ENCODE data around the gene S100A16.

S100A16 gene

DNA sequence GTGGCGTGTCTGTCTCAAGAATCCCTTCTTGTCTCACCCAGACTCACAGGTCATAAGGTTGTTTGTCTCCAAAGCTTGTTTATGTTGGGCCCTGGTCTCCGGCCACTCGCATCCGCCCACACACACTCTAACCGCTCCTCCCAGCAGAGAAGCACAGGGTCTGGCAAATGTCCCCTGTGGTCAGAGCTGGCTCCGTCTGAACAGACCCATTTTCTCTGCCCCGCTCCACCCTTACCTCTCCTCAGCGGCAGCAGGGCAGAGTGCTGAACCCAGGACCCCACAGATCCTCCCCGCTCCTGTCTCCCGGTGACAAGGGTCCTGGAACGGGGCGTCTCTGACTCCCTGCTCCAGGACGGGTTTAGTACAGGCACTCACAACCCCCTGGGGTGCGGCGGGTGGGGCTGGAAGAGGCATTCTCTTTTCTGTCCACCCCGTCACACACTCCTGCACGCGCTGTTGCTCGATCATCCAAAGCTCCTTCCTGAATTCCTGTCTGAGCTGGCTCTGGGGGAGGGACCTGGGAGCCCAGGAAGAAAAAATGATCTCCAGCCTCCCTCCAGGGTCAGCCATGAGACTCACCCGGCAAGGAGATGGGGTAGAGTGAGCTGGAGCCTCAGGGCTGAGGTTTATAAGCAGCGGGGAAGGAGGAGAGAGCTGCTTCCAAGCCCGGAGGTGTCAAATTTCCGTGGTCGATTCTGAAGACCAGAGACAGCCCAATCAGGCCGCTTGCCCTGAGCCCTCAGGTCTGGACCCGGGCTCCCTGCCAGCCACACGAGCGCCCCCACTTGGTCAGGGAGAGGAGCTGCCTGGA lies 14.2 kb upstream of the S100A16 start, which contains the start of gene S100A13:
Gene S100A13, minus strand, starts transcription at position 602 of the 811 bp plus-strand sequence. CDS start 1,033 bp downstream, outside the sequence.
- H3K27ac ChIP-seq = peak within 1 kb of the TSS; percentile 89 to 92
- intact Hi-C loops (cut with DNase I; ENCODE audit: low total_unique reads) = no loop called here
- no peaks in the 10 kb centered on the region for H3K9me3 ChIP-seq
- peaks cover 0 to 12% (median 3%) of the 10 kb centered on the region in 3 donors for H3K36me3 ChIP-seq
- TF ChIP-seq CTCF (IDR thresholded peaks at IDR 0.05) = peak; percentile 51 to 57
- DNase-seq = peak; percentile 83 to 91
- H3K4me3 ChIP-seq = peak within 1 kb of the TSS; percentile 56 to 65
- H3K27me3 ChIP-seq = no peaks in the 10 kb centered on the region
- peaks cover 0 to 63% (median 47%) of the 10 kb centered on the region in 4 donors for H3K4me1 ChIP-seq

- no peak for TF ChIP-seq CTCF (IDR thresholded peaks at IDR 0.05)
- peak overlapping the region; percentile 89 to 92 for H3K27ac ChIP-seq
- intact Hi-C loops (cut with DNase I; ENCODE audit: low total_unique reads) = no loop called here
- H3K9me3 ChIP-seq = no peaks in the 10 kb centered on the region
- peak overlapping the region; percentile 56 to 65 for H3K4me3 ChIP-seq
- H3K27me3 ChIP-seq = no peaks in the 10 kb centered on the region
- peaks cover 0 to 12% (median 3%) of the 10 kb centered on the region in 3 donors for H3K36me3 ChIP-seq
- DNase-seq = peak in 1 of 2 donors; percentile 64
- H3K4me1 ChIP-seq = peaks cover 0 to 63% (median 47%) of the 10 kb centered on the region in 4 donors
Measured at GRCh38 chr1:153626477-153626903, 13.6 kb upstream of the S100A16 start.

DNA sequence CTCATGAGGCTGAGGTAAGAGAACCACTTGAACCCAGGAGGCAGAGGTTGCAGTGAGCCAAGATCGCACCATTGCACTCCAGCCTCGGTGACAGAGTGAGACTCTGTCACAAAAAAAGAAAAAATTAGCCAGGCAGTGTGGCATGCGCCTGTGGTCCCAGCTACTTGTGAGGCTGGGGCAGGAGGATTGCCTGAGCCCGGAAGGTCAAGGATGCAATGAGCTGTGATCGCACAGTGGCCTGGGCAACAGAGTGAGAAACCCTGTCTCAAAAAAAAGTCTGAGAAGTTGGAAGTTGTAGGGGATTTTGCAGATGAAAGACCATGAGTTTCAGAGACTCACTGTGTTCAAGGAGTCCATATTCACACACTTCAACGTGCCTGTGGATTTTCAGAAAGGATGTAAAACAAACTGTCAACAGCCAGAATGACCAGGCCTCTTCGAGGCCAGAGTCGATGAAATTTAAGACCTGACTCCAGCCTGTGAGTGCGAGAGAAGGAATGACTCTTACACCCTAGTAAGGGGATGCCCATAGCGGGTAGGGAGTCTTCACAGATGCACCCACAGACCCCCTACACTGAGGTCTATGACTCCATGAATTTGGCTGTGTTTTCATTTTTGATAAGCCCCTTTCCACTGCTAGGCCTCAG lies 12.2 kb upstream of the S100A16 start:
- DNase-seq = peak in 1 of 2 donors; percentile 45
- Histone ChIP-seq H3K9me3 (no peaks in the 10 kb centered on the region), H3K36me3 (peaks cover 5 to 21% (median 8%) of the 10 kb centered on the region in 3 donors), H3K27me3 (no peaks in the 10 kb centered on the region), H3K4me3 (no peak overlapping the region), H3K4me1 (peaks cover 0 to 55% (median 42%) of the 10 kb centered on the region in 4 donors), H3K27ac (peak overlapping the region; percentile 1 to 89)
- intact Hi-C loops (cut with DNase I; ENCODE audit: low total_unique reads) = no loop called here
- TF ChIP-seq CTCF (IDR thresholded peaks at IDR 0.05) = no peak

DNA sequence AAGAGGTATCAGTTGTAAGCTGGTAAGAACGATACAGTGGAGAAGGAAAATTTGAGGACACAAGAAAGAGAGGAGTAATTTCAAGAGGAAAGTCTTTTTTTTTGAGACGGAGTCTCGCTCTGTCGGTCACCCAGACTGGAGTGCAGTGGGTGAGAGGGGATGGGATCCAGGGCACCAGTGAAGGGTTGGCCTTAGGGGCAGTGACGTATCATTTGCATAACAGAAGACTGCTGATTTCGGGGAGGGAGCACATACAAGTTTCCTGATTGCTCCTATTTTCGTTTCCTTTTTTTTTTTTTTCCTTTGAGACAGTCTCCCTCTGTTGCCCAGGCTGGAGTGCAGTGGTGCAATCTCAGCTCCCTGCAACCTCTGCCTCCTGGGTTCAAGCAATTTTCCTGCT lies 10.2 kb upstream of the S100A16 start:
- Histone ChIP-seq H3K9me3 (no peaks in the 10 kb centered on the region), H3K27ac (no peak overlapping the region), H3K27me3 (no peaks in the 10 kb centered on the region), H3K4me3 (no peak overlapping the region), H3K4me1 (peaks cover 0 to 43% (median 29%) of the 10 kb centered on the region in 4 donors), H3K36me3 (peaks cover 12 to 39% (median 14%) of the 10 kb centered on the region in 3 donors)
- no peak for TF ChIP-seq CTCF (IDR thresholded peaks at IDR 0.05)
- intact Hi-C loops (cut with DNase I; ENCODE audit: low total_unique reads) = no loop called here
- DNase-seq = peak in 1 of 2 donors; percentile 34

DNA sequence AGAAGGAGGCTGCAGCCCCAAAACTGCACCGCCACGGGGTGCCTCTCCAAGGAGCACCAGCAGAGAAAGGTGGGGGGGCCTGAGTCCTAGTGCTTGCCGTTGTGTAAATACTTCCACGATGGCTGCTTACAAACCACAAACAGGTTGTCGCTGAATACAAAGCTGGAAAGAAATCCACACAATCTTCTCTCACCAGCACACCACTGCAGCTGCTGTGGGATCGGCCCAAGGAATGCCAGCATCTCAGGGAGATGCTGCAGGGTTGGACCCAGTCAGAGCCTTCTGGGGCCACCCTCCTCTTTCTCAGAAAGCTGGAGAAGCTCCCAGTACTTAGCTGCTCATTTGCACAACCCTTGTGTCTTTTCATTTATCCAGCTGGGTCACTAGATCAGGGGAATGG lies 6.2 kb upstream of the S100A16 start:
- DNase-seq = no peak
- Histone ChIP-seq H3K27ac (no peak overlapping the region), H3K27me3 (no peaks in the 10 kb centered on the region), H3K36me3 (peaks cover 12 to 39% (median 14%) of the 10 kb centered on the region in 3 donors), H3K4me3 (no peak overlapping the region), H3K4me1 (peaks cover 0 to 22% (median 10%) of the 10 kb centered on the region in 4 donors), H3K9me3 (no peaks in the 10 kb centered on the region)
- no peak for TF ChIP-seq CTCF (IDR thresholded peaks at IDR 0.05)
- intact Hi-C loops (cut with DNase I; ENCODE audit: low total_unique reads) = loop anchor here (5.0 kb wide), 1 partner anchor 112 kb away; no protein-coding TSS in a partner anchor
